ENCODE results near the gene NR2F2. TPM values are rescaled to one million over a fixed set of nuclear protein-coding genes. Genes with fewer than 3 reads are reported as not detected.

NR2F2 gene
- total RNA-seq, 4 donors from 2014 or later = 4.3 to 14.6 (median 9.3) TPM

- Histone ChIP-seq H3K36me3 (peaks cover 0 to 6% of the 10 kb centered on the region in 2 donors), H3K27ac (peak overlapping the region; percentile 93 to 98 (median 95)), H3K9me3 (no peaks in the 10 kb centered on the region), H3K27me3 (no peaks in the 10 kb centered on the region), H3K4me1 (peaks cover 13 to 42% of the 10 kb centered on the region in 2 donors), H3K4me3 (peak overlapping the region; percentile 81 to 94 (median 84))
- DNase-seq = no peak
- in situ Hi-C loops (cut with MboI; ENCODE audit: low sequenced_read_pairs in 4 of 4) = loop anchor here in 2 of 4 donors (25.0 kb wide), 2 partner anchors 1073 to 1627 kb away; partner anchors contain the start of gene ARRDC4 (in 1 of the 2)
- ATAC-seq = no peak
- TF ChIP-seq CTCF (IDR thresholded peaks at IDR 0.05 in 4 of 5, conservative IDR thresholded peaks at IDR 0.05 in 1 of 5) (no peak), POLR2A (IDR thresholded peaks at IDR 0.05) (no peak)
- intact Hi-C loops (cut with DNase I; ENCODE audit: low total_unique reads) = loop anchor here (10.0 kb wide), 2 partner anchors 151 to 1629 kb away; partner anchors contain the start of gene ARRDC4
Observed at GRCh38 chr15:96335411-96336024, 5.0 kb downstream of the NR2F2 start.

GRCh38 chr15:96336108-96336595 lies 5.7 kb downstream of the NR2F2 start:
- Histone ChIP-seq H3K36me3 (peaks cover 0 to 6% of the 10 kb centered on the region in 2 donors), H3K9me3 (no peaks in the 10 kb centered on the region), H3K4me3 (peak overlapping the region; percentile 81 to 94 (median 84)), H3K27me3 (no peaks in the 10 kb centered on the region), H3K27ac (peak overlapping the region; percentile 93 to 98 (median 95)), H3K4me1 (peaks cover 13 to 42% of the 10 kb centered on the region in 2 donors)
- no peak for ATAC-seq
- DNase-seq = no peak
- intact Hi-C loops (cut with DNase I; ENCODE audit: low total_unique reads) (loop anchor here (10.0 kb wide), 2 partner anchors 151 to 1629 kb away; partner anchors contain the start of gene ARRDC4), in situ Hi-C loops (cut with MboI; ENCODE audit: low sequenced_read_pairs in 4 of 4) (loop anchor here in 2 of 4 donors (25.0 kb wide), 2 partner anchors 1074 to 1626 kb away; partner anchors contain the start of gene ARRDC4 (in 1 of the 2))
- TF ChIP-seq CTCF (IDR thresholded peaks at IDR 0.05 in 4 of 5, conservative IDR thresholded peaks at IDR 0.05 in 1 of 5) (no peak), POLR2A (IDR thresholded peaks at IDR 0.05) (no peak)

- intact Hi-C loops (cut with DNase I; ENCODE audit: low total_unique reads) (loop anchor here (10.0 kb wide), 2 partner anchors 152 to 1628 kb away; partner anchors contain the start of gene ARRDC4), in situ Hi-C loops (cut with MboI; ENCODE audit: low sequenced_read_pairs in 4 of 4) (loop anchor here in 2 of 4 donors (25.0 kb wide), 2 partner anchors 1074 to 1626 kb away; partner anchors contain the start of gene ARRDC4 (in 1 of the 2))
- Histone ChIP-seq H3K9me3 (no peaks in the 10 kb centered on the region), H3K27me3 (no peaks in the 10 kb centered on the region), H3K36me3 (peaks cover 0 to 6% of the 10 kb centered on the region in 2 donors), H3K27ac (peak overlapping the region; percentile 93 to 98 (median 95)), H3K4me3 (peak overlapping the region; percentile 81 to 94 (median 84)), H3K4me1 (peaks cover 13 to 45% of the 10 kb centered on the region in 2 donors)
- TF ChIP-seq CTCF (IDR thresholded peaks at IDR 0.05 in 4 of 5, conservative IDR thresholded peaks at IDR 0.05 in 1 of 5) (no peak), POLR2A (IDR thresholded peaks at IDR 0.05) (no peak)
- DNase-seq (peak in 1 of 2 donors; percentile 33), ATAC-seq (peak; percentile 18 to 21)
Observed at GRCh38 chr15:96336596-96337364, 6.3 kb downstream of the NR2F2 start.

- DNase-seq = no peak
- H3K27ac ChIP-seq = peak overlapping the region; percentile 93 to 98 (median 95)
- no peak for ATAC-seq
- H3K4me3 ChIP-seq = peak overlapping the region; percentile 81 to 94 (median 84)
- H3K4me1 ChIP-seq = peaks cover 13 to 46% of the 10 kb centered on the region in 2 donors
- TF ChIP-seq CTCF (IDR thresholded peaks at IDR 0.05 in 4 of 5, conservative IDR thresholded peaks at IDR 0.05 in 1 of 5) (no peak), POLR2A (IDR thresholded peaks at IDR 0.05) (no peak)
- peaks cover 0 to 6% of the 10 kb centered on the region in 2 donors for H3K36me3 ChIP-seq
- intact Hi-C loops (cut with DNase I; ENCODE audit: low total_unique reads) = loop anchor here (1.0 to 10.0 kb wide), 3 partner anchors 7 to 1627 kb away; partner anchors contain the start of genes ARRDC4 and NR2F2
- no peaks in the 10 kb centered on the region for H3K9me3 ChIP-seq
- in situ Hi-C loops (cut with MboI; ENCODE audit: low sequenced_read_pairs in 4 of 4) = loop anchor here in 2 of 4 donors (25.0 kb wide), 2 partner anchors 1075 to 1625 kb away; partner anchors contain the start of gene ARRDC4 (in 1 of the 2)
- no peaks in the 10 kb centered on the region for H3K27me3 ChIP-seq
Observed at GRCh38 chr15:96337365-96338023, 7.0 kb downstream of the NR2F2 start.
